ENCODE data around the gene ATP11A. TPM values are rescaled to one million over a fixed set of nuclear protein-coding genes. Genes with fewer than 3 reads are reported as not detected.

Gene ATP11A
- total and polyA plus RNA-seq, 10 of the 15 experiments (the other 5 are each of a cell fraction or from before 2014, with no cell fraction given), result 1.4 to 69.6 (median 14.4) TPM

DNA sequence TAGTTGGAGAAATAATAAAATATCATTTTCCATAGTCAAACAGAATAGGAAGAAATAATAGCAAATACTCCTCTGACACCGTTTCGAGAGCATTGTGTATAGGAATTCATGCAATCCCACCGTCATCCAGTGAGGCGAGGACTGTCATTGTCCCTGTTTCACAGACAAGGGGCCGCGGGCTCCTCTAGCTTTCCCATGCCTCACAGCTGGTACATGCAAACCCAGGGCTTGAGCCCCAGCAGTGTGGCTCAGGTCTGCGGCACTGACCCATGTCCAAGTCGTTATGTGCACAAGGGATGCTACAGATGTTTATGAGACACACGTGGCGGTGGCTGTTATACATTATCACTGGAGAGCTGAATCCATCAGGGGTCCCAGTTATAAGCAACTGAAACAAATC, 18.5 kb upstream of the ATP11A start:
- Histone ChIP-seq H3K27me3 (replicated peaks in 1 of 2; ENCODE audit: control insufficient read depth in 2 of 2, insufficient read depth in 2 of 2, low read length in 1 of 2) (no peaks in the 10 kb centered on the region), H4K20me1 (ENCODE audit: control insufficient read depth, insufficient read depth) (no peaks in the 10 kb centered on the region), H2AFZ (ENCODE audit: control insufficient read depth, low read depth, low read length) (no peak overlapping the region), H3K27ac (ENCODE audit: control insufficient read depth, insufficient read depth) (no peak overlapping the region), H3K9ac (ENCODE audit: control insufficient read depth, insufficient read depth, low read length) (no peak overlapping the region), H3K4me1 (ENCODE audit: control insufficient read depth, insufficient read depth, low read length) (no peaks in the 10 kb centered on the region), H3K4me2 (ENCODE audit: control insufficient read depth, insufficient read depth) (no peak overlapping the region), H3K4me3 (no peak overlapping the region), H3K79me2 (ENCODE audit: control insufficient read depth, insufficient read depth, low read length) (no peaks in the 10 kb centered on the region), H3K36me3 (ENCODE audit: control insufficient read depth in 2 of 2, insufficient read depth in 2 of 2, low read length in 1 of 2) (no peaks in the 10 kb centered on the region), H3K9me3 (replicated peaks; ENCODE audit: control insufficient read depth, insufficient read depth, low read length) (no peaks in the 10 kb centered on the region)
- WGBS (ENCODE audit: insufficient coverage, insufficient replicate concordance, low lambda C conversion rate, missing lambda C conversion rate), result 51% methylated on average over 10 of the region's 10 CpGs
- BruUV-seq (replicated peaks), result no TSS peak
- no peak for TF ChIP-seq IKZF2 (IDR thresholded peaks at IDR 0.05)
- TF ChIP-seq TARDBP (IDR thresholded peaks at IDR 0.05; ENCODE audit: borderline replicate concordance), result no peak
- TF ChIP-seq, protein P1, sequence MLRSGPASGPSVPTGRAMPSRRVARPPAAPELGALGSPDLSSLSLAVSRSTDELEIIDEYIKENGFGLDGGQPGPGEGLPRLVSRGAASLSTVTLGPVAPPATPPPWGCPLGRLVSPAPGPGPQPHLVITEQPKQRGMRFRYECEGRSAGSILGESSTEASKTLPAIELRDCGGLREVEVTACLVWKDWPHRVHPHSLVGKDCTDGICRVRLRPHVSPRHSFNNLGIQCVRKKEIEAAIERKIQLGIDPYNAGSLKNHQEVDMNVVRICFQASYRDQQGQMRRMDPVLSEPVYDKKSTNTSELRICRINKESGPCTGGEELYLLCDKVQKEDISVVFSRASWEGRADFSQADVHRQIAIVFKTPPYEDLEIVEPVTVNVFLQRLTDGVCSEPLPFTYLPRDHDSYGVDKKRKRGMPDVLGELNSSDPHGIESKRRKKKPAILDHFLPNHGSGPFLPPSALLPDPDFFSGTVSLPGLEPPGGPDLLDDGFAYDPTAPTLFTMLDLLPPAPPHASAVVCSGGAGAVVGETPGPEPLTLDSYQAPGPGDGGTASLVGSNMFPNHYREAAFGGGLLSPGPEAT (IDR thresholded peaks at IDR 0.05; ENCODE audit: low read depth), result no peak
- no peak for TF ChIP-seq ZNF207 (IDR thresholded peaks at IDR 0.05; ENCODE audit: borderline replicate concordance)
- FAIRE-seq, result no peak
- SMC1A ChIA-PET (ENCODE audit: uncharacterized antibody, unreplicated experiment), result no interaction called here
- CTCF ChIA-PET, result interaction anchor here (1.2 kb wide), 1 partner anchor 31 kb away, joined by 5 read pairs; no protein-coding TSS in a partner anchor
- POLR2A ChIA-PET, result no interaction called here
- no peak for ATAC-seq
- intact Hi-C loops (cut with micrococcal nuclease; ENCODE audit: unreplicated experiment), result no loop called here
- in situ Hi-C loops (cut with MboI), result no loop called here
- RAD21 ChIA-PET (ENCODE audit: unreplicated experiment), result interaction anchor here (0.7 kb wide), 1 partner anchor 64 kb away, joined by 3 read pairs; no protein-coding TSS in a partner anchor
- DNase-seq (ENCODE audit: low read depth, low spot score), result no peak

DNA sequence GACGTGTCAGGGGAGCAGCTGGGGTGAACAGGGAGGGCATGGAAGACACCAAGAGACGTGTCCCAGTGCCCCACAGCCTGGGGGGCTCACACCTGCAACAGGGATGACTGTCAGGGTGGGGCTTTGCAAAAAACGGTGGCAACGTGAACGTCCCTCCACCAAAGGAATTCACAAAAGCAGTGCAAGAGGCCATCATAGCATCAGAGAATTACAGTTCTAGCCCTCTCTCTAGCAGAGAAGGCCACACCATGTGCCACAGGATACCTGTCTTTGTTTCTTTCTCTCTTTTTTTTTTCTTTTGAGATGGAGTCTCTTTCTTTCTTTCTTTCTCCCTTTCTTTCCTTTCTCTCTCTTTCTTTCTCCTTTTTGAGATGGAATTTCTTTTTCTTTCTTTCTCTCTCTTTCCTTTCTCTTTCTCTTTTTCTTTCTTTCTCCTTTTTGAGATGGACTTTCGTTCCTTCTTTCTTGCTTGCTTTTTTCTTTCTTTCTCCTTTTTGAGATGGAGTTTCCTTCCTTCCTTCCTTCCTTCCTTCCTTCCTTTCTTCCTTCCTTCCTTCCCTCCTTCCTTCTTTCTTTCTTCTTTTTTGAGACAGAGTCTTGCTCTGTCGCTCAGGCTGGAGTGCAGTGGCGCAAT, 17.1 kb upstream of the ATP11A start:
- no peak overlapping the region for H3K9ac ChIP-seq (ENCODE audit: control insufficient read depth, insufficient read depth, low read length)
- no peaks in the 10 kb centered on the region for H3K9me3 ChIP-seq (replicated peaks; ENCODE audit: control insufficient read depth, insufficient read depth, low read length)
- ChIA-PET SMC1A (ENCODE audit: uncharacterized antibody, unreplicated experiment) (no interaction called here), CTCF (interaction anchor here (0.9 kb wide), 1 partner anchor 32 kb away, joined by 4 read pairs; no protein-coding TSS in a partner anchor), RAD21 (ENCODE audit: unreplicated experiment) (no interaction called here), POLR2A (no interaction called here)
- ATAC-seq (no peak), DNase-seq (ENCODE audit: low read depth, low spot score) (no peak), FAIRE-seq (no peak)
- no peak overlapping the region for H2AFZ ChIP-seq (ENCODE audit: control insufficient read depth, low read depth, low read length)
- no peaks in the 10 kb centered on the region for H3K27me3 ChIP-seq (replicated peaks in 1 of 2; ENCODE audit: control insufficient read depth in 2 of 2, insufficient read depth in 2 of 2, low read length in 1 of 2)
- no peak overlapping the region for H3K4me2 ChIP-seq (ENCODE audit: control insufficient read depth, insufficient read depth)
- H3K4me1 ChIP-seq (ENCODE audit: control insufficient read depth, insufficient read depth, low read length), result no peaks in the 10 kb centered on the region
- intact Hi-C loops (cut with micrococcal nuclease; ENCODE audit: unreplicated experiment), result no loop called here
- no peaks in the 10 kb centered on the region for H4K20me1 ChIP-seq (ENCODE audit: control insufficient read depth, insufficient read depth)
- in situ Hi-C loops (cut with MboI), result no loop called here
- H3K27ac ChIP-seq (ENCODE audit: control insufficient read depth, insufficient read depth), result no peak overlapping the region
- no TSS peak for BruUV-seq (replicated peaks)
- H3K36me3 ChIP-seq (ENCODE audit: control insufficient read depth in 2 of 2, insufficient read depth in 2 of 2, low read length in 1 of 2), result no peaks in the 10 kb centered on the region
- no peaks in the 10 kb centered on the region for H3K79me2 ChIP-seq (ENCODE audit: control insufficient read depth, insufficient read depth, low read length)
- no peak overlapping the region for H3K4me3 ChIP-seq
- WGBS (ENCODE audit: insufficient coverage, insufficient replicate concordance, low lambda C conversion rate, missing lambda C conversion rate), result 60% methylated on average over 8 of the region's 8 CpGs
- TF ChIP-seq, protein P2, sequence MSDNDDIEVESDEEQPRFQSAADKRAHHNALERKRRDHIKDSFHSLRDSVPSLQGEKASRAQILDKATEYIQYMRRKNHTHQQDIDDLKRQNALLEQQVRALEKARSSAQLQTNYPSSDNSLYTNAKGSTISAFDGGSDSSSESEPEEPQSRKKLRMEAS (IDR thresholded peaks at IDR 0.05; ENCODE audit: low read depth, low read length), result no peak
- no peak for TF ChIP-seq ZSCAN29 (IDR thresholded peaks at IDR 0.05)
- no peak for TF ChIP-seq NFXL1 (IDR thresholded peaks at IDR 0.05; ENCODE audit: borderline replicate concordance)
- TF ChIP-seq POLR2AphosphoS5 (IDR thresholded peaks at IDR 0.05; ENCODE audit: low read length), result no peak
- no peak for TF ChIP-seq CBFB (IDR thresholded peaks at IDR 0.05; ENCODE audit: low read depth)
- no peak for TF ChIP-seq TAF1 (IDR thresholded peaks at IDR 0.05; ENCODE audit: borderline replicate concordance, low read depth, low read length)
- TF ChIP-seq EP300 (IDR thresholded peaks at IDR 0.05; ENCODE audit: borderline replicate concordance in 1 of 2, control insufficient read depth in 1 of 2, low read depth in 2 of 2, low read length in 2 of 2), result no peak
- TF ChIP-seq POLR2AphosphoS2 (IDR thresholded peaks at IDR 0.05; ENCODE audit: low read depth, low read length), result no peak
- TF ChIP-seq RELA (IDR thresholded peaks at IDR 0.05; ENCODE audit: borderline replicate concordance, partially characterized antibody), result no peak
- no peak for TF ChIP-seq TCF12 (IDR thresholded peaks at IDR 0.05; ENCODE audit: low read depth, low read length)
- TF ChIP-seq HCFC1 (IDR thresholded peaks at IDR 0.05; ENCODE audit: low read length), result no peak
- no peak for TF ChIP-seq ZZZ3 (IDR thresholded peaks at IDR 0.05; ENCODE audit: control insufficient read depth, insufficient read length, low read depth)

Measured in GM12878 (cell line).